HG03342 (cell line): ENCODE data around the gene OPALIN.

Experiments used
- ATAC-seq: cut with Tn5 transposase; IDR thresholded peaks from one replicate; pipeline ENCODE4 v1.9.1; 2021; ENCODE audit warnings: mild to moderate bottlenecking, moderate library complexity; ENCODE audit not compliant: unreplicated experiment

Gene OPALIN

GRCh38 chr10:96358851-96359540 lies at the start of gene OPALIN:
TSS of gene OPALIN (minus strand) at chr10:96359002. CDS start at chr10:96358896, 106 bp downstream.
- ATAC-seq: no peak

- no peak for ATAC-seq
Measured at GRCh38 chr10:96408201-96408600, 49.4 kb upstream of the OPALIN start.

- ATAC-seq: no peak
Measured at GRCh38 chr10:96407560-96408069, 48.8 kb upstream of the OPALIN start.

- ATAC-seq: no peak
Measured at GRCh38 chr10:96406091-96406490, 47.3 kb upstream of the OPALIN start.

GRCh38 chr10:96402417-96403305 lies 43.9 kb upstream of the OPALIN start:
- no peak for ATAC-seq

GRCh38 chr10:96401036-96401435 lies 42.2 kb upstream of the OPALIN start:
- ATAC-seq: no peak

- ATAC-seq: no peak
Measured at GRCh38 chr10:96400465-96400864, 41.7 kb upstream of the OPALIN start.

- no peak for ATAC-seq
Measured at GRCh38 chr10:96397902-96398301, 39.1 kb upstream of the OPALIN start.

GRCh38 chr10:96395931-96396877 lies 37.4 kb upstream of the OPALIN start:
- peak; percentile 57 for ATAC-seq

GRCh38 chr10:96390460-96390864 lies 31.7 kb upstream of the OPALIN start:
- ATAC-seq: no peak

- ATAC-seq: no peak
Measured at GRCh38 chr10:96389785-96390184, 31.0 kb upstream of the OPALIN start.

- ATAC-seq: no peak
Measured at GRCh38 chr10:96387601-96388000, 28.8 kb upstream of the OPALIN start.

GRCh38 chr10:96387161-96387560 lies 28.4 kb upstream of the OPALIN start:
- ATAC-seq: no peak

- no peak for ATAC-seq
Measured at GRCh38 chr10:96384506-96384905, 25.7 kb upstream of the OPALIN start.

GRCh38 chr10:96380821-96381220 lies 22.0 kb upstream of the OPALIN start:
- no peak for ATAC-seq

- no peak for ATAC-seq
Measured at GRCh38 chr10:96379758-96380157, 21.0 kb upstream of the OPALIN start.

- no peak for ATAC-seq
Measured at GRCh38 chr10:96378741-96379140, 19.9 kb upstream of the OPALIN start.

GRCh38 chr10:96377816-96378294 lies 19.1 kb upstream of the OPALIN start:
- no peak for ATAC-seq

GRCh38 chr10:96376483-96376882 lies 17.7 kb upstream of the OPALIN start:
- peak; percentile 53 for ATAC-seq

GRCh38 chr10:96374985-96375830 lies 16.4 kb upstream of the OPALIN start:
- peak; percentile 76 for ATAC-seq
